Activated T-cell treated with anti-CD3 and anti-CD28 coated beads for 48 hours (primary cell): ENCODE results near the gene CNNM2.
"Not testable (repeated sequence)": the region's sequence is repeated elsewhere in the genome, so short reads cannot be mapped to it uniquely, and the experiment has no call there.

ENCODE experiments used
- DNase-seq: peaks from one replicate; pipeline ENCODE4 v3.0.0-alpha.2; 2020; ENCODE audit warnings: low read depth

Gene CNNM2

DNA sequence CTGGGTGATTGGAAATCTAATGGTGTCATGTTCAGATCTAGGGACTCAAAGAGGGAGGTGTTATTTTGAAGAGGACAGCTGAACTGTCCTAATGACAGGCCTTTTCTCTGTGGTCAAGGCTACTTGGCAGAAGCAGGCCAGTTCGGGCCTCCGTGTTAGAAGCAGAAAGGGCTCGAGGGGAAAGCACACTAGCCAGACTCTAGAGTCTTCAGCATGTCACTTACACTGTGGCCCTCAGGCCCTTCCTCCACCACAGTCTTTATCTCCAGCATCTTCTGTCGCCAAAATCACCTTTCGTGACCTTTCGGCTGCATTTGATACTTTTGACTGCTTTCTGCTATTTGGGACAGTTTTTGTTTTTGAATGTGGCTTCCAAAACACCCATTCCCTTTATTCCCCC, 123.3 kb downstream of the CNNM2 start:
- DNase-seq, result no peak

GRCh38 chr10:103042129-103042528, 124.0 kb downstream of the CNNM2 start:
- no peak for DNase-seq

DNA sequence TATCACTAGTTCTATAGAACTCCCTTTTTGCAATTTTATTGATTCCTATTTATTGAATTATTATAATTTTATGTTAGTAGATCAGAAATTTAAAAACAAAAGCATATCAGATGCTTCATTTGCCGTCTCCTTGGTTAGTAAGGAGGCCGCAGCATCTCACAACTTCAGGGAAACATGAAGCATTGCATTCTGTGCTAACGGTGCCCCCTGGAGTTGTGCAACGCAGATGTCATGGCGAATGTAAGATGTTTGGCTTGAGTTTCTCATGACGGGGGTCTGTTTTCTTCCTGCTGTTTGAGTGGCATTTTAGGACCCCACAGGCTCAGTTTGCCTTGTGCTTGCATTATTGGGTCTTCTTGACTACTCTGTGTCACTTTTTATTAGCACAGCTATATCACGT, 124.8 kb downstream of the CNNM2 start:
- no peak for DNase-seq

DNA sequence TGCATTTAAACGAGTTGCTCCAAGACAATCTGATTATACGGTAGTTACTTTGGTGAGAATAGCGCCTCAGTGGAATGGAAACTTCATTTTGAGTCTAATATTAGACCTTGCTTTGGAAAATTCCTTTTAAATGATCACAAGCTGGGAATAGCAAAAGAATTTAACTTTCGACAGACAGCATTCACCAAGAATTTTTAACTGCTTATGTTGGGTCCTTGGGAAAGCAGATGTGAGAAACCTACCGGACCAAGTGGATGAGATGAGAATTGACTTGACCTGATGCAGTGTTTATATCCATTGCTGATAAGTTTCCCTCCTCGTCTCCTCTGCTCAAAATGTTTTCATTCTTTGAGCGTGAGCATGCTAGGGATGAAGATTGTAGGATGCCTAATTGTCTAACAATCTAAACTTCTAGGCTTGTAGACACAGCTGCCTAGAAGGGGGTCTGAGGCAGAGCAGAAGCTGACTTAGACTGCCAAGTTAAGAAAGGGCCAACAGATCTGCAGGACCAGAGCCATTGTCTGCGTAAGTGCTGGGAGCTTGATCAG, 126.9 kb downstream of the CNNM2 start:
- no peak for DNase-seq

DNA sequence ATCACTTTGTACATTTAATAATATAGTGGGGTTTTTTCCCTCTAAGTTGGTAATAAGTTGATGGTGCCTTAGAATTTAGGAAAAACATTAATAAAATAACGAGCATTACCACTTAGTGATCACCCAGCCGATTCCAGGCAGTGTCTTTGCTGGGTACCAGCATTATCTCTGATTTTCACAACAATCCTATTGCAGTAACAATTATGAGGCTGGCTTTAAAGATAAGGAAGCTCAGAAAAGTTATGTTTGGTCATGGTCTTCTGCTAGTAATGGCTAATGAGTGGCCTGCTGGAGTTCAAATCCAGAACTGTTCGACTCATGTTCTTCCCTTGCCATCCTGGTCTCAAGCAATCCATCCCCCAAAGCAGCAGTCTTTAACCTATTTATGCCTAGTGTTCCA, 127.9 kb downstream of the CNNM2 start:
- no peak for DNase-seq

DNA sequence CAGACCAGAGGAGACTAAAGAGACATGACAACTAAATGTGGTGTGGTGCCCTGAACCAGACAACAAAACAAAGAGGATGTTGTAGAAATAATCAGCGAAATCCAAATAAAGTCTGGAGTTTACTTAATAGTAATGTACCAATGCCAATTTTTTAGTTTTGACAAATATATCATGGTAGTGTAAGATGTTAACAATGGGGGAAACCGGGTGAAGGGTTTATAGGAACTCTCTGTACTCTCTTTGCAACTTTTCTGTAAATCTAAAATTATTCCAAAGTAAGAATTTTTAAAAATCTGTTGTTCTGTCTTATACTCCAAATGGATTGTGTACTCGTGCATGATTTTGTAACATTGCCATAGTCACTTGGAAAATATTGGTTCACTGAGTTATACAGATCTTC, 129.3 kb downstream of the CNNM2 start:
- no peak for DNase-seq

DNA sequence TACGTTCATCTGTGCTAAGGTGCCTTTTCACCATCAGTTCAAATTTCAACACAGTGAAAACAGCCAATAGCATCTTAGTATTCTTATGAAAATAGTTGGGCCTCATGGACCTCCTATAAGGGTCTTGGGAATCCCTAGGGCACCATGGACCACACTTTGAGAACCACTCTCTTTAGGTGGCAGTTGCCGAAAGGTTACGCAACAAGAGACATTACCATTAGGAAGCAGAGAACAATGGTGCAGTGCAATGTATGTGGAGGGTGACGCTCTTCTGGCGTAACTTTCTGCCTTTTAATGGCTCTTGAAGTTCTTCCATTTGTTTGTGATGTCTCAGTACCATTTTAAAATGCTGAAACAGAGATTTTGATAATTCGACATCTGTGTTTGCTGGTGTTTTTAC, 131.1 kb downstream of the CNNM2 start:
- no peak for DNase-seq

- DNase-seq, result peak; percentile 14
These were observed 135.8 kb downstream of the CNNM2 start for GRCh38 chr10:103053659-103054581.

DNA sequence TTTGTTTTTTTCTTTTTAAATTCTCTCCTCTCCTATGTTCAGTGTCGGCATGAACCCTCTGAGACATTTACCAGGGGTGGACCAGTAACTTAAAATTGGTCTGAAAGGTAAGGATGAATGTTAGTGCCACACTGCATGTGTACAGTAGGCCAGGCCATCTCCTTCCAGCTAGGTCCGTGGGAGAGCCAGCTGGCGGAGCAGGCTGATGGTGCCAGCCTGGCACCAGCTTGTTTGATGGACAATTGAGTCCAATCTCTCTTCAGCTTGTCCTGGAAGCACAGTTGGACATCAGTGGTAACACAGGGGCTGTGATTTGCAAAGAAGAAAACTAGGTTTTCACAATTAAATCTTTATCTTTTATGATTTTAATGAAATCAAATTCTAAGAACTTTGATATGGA, 136.5 kb downstream of the CNNM2 start:
- DNase-seq, result no peak

DNA sequence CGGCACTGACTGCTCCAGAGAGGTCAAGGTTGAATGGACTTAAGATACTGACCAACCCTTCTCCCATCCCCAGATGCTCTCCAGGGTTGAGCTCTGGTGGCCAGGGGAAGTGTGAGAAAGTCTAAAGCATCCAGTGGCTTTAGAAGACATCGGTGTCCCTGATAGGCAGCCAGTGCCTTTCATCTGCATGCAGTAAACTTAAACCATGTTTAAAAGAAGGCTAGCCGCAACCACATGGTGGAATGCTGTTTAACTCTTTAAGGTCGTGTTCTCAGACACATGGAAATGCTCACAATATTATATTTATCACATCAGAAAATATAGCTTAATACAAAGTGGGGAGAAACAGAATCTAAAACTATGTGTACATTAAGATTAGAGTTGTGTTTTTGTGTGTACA, 137.0 kb downstream of the CNNM2 start:
- no peak for DNase-seq

DNA sequence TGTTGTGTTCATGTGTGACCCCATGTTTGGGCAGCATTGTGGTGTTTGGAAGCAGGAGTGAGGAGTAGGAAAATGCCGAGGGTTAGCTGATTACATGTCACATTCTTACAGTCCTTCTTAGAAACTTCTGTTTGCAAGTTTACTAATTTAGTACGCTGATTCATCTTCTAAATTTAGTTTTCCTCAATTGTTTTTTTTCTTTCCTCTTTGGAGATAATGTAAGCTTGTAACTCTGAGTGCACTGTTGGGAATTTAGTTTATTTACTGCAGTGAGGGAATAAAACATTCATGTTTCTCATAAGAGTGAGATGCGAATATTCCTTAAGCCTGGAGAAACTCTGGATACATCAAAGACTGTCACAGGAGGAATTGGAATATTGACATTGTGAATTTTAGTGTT, 139.9 kb downstream of the CNNM2 start:
- DNase-seq, result no peak

GRCh38 chr10:103060575-103060974, 142.5 kb downstream of the CNNM2 start:
- no peak for DNase-seq

DNA sequence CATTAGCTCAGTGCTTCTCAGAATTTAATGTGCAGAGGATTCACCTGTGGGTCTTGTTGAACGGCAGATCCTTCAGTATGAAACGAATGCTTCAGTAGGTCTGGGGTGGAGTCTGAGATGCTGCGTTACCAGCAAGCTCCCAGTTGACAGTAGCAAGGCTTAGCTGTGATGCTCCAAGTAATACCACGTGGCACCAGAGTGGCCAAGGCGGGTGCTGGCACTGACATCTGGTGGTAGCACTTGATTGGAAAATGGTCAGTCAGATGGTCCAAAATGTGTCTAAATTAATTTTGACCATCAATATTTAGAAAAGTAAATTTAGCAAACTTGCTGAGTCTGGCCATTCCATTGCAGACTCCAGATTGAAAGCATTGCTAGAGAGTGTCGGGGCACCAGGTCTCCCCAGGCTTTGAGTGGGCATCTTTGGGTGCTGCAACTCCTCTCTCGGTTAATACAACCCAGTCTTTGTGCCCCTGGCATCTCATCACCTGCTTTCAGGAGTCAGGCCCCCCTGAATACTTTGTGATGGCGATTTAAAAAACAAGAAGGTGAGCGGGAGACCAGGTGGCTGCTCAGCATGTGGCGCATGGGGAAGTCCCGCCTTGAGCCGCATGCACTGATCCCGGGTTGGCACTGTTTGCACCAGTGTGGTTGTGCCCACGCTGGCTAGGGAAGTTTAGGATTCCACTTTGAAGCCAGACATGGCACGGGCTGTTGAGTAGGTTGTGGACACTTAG, 144.9 kb downstream of the CNNM2 start:
- no peak for DNase-seq

GRCh38 chr10:103064956-103065355, 146.9 kb downstream of the CNNM2 start:
- no peak for DNase-seq

DNA sequence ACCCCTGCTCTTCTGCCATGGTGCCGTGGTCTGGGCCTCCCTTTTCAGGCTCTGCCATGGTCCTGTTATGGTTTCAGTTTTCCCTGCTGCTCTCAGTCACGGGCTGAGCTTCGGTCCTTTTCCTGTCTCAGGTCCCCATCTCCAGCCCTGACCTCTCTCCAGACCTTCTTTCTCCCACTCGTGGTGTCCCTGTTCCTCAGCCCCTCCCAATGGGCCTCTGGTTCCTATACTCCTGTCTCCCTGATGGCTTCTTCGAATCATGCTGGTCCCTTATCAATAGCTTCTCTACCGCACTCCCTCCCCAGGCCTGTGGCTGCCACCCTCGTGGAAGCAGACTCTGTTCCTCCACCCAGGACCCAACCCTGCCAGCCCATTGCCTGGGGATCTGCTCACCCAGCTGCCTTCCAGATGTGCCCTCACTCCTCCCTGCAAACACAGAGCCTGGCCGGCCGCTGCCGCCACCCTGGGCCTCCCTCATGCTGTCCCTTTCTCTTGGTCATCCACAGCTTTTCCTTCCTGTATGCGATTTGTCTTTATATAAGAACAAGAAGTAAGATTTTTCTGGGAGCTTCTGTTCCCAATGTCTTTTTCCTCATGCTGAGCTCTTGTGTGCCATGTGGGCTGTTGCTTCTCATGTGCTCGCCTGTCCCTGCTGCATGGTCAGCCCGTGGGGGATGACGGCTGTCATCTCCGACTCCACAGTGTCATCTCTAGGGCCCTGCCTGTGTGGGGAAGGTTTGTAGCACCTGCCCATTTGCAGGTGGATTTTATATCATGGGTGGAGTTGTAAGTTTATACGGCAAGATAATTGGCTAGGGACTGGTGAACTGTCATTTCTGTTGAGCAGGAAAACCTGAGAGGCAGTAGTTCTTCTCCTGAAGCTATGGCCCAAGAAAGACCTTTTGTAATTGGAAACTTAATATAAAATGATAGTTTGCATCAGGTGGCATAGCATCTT, 148.3 kb downstream of the CNNM2 start:
- no peak for DNase-seq

DNA sequence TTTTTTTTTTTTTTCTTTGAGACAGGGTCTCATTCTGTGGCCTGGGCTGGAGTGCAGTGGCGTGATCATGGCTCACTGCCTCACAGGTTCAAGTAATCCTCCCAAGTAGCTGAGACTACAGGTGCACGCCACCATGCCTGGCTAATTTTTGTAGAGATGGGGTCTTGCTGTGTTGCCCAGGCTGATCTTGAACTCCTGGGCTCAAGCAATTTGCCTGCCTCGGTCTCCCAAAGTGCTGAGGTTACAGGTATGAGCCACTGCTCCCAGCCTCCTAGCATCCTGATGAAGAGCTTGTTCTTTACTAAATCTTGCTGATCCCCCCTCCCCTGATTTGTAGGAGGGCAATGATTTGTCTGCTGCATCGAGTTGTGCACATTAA, 149.0 kb downstream of the CNNM2 start:
- not testable (repeated sequence) for DNase-seq

DNA sequence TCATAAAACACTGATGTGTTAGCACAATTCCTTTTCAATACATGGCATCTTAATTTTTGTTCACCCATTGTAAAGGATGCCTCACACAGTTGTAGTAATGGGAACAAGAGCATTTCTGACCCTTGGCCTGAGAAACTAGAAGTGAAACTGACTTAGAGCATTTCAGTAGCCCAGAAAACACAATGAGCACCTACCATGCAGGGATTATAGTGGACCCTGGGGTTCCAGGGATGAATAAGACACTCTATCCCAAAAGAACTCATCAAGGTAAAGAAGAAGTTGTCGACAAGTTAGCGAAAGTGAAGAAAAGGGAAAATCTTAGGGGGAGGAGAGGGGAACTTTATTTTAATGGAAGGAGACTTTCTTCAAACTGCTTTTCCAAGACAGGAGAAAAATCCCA, 149.4 kb downstream of the CNNM2 start:
- DNase-seq, result no peak

- DNase-seq, result no peak
These were observed 149.9 kb downstream of the CNNM2 start for GRCh38 chr10:103067956-103068355.

GRCh38 chr10:103069453-103070331, 151.6 kb downstream of the CNNM2 start:
- peak; percentile 55 for DNase-seq

DNA sequence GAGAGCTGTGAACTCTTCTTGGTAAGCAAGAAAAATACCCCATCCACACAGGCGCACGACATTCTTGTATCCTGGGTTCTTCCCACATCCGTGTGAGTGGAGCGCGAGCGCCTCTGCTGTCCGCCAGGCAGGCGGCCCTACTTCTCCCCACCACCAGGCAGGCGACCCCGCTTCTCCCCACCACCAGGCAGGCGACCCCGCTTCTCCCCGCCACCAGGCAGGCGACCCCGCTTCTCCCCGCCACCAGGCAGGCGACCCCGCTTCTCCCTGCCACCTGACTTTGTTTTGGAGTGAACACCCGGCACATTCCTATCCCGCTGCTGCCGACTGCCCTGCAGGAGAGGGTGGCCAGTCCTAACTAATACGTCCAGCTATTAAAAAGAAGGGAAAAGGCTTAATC, 154.2 kb downstream of the CNNM2 start:
- no peak for DNase-seq

DNA sequence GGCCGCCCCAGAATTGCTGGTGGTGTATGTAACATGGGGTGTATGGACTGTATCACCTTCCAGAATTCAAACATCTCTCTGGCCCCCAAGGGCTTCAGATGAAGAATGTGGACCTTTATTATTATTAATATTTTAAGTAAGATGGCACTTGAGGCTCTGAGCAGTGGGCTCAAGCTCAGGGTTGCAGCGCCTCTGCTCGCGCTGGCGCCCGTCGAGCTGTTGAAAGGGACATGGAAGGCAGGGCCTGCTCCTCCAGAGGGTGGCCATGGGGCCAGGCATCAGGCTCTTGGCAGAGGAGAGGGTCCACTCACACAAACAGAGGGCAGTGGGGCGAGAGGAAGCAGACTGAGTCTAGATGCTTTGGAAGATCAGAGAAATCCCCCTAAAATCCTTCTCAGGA, 154.8 kb downstream of the CNNM2 start:
- DNase-seq, result no peak
